ENCODE results near the gene SYPL2.

Gene SYPL2

GRCh38 chr1:109517337-109517736, 51.0 kb downstream of the SYPL2 start:
- no peak for DNase-seq (ENCODE audit: low read depth)

DNA sequence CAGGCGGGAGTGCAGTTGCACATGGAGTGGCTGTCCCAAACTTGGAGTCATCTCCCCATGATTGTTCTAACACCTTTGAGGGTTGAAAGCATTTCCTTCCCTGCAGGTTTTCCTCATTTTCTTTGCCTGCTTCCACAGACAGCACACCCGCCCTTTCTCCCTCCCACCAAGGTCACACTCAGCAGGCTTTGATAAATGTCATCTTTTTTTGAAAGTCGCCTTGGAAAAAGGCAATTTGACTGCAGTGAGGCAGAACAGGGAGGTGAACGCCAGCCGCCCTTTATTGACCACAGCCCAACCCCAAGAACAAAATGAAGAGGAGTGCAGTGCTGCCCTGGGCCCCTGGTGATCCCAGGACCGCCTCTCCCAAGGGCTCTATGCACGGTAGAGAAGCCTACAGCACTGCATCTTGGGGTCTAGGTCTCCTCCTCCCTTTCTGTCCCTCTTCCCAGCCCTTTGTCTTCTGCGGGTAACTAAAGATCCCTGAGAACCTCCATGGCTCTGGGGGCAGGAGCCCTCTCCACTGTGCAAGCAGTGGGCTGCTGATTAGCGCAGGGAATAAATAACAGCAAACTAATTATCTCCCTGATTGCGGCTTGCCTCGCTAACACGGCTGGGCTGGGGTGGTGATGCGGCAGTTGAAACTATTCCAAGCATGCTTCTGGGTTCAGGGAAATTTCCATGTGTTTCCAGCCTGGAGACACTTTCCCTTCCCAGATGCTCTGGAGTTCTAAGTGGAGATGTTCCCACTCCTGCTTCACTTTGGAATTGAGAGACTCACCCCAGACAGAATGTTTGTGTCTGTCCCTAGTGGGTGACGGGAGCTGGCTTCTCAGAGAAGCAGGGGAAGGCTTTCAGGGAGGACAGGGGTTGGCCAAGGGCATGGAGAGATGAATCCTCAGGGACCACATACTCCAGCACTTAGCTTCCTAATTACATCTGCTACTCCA, 54.9 kb downstream of the SYPL2 start:
- DNase-seq (ENCODE audit: low read depth): no peak

DNA sequence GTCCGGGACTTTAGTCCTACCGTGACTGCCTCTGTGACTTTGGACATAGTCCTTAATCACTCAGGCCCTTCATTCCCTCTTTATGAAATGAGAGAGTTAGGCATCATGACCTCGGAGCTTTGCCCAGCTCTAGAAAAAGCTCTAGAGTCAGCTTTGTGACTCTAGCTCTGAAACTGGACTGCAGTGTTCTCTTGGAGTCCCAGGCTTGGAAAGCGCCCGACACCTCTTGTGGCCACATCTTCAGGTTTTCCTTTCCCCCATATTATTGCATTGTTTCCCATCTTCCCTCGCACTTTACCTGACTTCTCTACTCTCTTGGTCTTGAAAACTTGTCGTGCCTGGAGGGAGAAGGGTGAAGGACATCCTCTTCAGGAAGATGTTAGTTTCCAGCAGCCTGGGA, 55.7 kb downstream of the SYPL2 start:
- no peak for DNase-seq (ENCODE audit: low read depth)

DNA sequence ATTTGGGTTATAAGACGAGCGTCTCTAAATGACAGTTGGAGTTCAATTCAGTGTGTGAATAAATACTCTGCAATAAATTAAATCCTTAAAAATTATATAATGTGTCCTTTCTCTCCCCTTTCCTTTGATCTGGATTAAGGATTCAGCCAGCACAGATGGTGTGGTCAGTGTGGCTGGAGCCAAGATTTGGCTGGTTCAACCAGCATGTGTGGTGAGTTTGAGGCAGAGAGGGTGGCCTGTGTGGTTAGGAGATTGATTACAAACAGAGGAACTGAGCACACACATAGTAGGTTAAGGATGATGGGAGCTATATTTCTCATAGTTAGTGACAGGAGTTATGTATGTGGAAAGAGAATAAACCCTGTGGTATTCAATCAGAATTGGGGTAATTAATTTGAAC, 57.4 kb downstream of the SYPL2 start:
- no peak for DNase-seq (ENCODE audit: low read depth)

- no peak for DNase-seq (ENCODE audit: low read depth)
Measured at GRCh38 chr1:109527098-109527811, 60.9 kb downstream of the SYPL2 start.

DNA sequence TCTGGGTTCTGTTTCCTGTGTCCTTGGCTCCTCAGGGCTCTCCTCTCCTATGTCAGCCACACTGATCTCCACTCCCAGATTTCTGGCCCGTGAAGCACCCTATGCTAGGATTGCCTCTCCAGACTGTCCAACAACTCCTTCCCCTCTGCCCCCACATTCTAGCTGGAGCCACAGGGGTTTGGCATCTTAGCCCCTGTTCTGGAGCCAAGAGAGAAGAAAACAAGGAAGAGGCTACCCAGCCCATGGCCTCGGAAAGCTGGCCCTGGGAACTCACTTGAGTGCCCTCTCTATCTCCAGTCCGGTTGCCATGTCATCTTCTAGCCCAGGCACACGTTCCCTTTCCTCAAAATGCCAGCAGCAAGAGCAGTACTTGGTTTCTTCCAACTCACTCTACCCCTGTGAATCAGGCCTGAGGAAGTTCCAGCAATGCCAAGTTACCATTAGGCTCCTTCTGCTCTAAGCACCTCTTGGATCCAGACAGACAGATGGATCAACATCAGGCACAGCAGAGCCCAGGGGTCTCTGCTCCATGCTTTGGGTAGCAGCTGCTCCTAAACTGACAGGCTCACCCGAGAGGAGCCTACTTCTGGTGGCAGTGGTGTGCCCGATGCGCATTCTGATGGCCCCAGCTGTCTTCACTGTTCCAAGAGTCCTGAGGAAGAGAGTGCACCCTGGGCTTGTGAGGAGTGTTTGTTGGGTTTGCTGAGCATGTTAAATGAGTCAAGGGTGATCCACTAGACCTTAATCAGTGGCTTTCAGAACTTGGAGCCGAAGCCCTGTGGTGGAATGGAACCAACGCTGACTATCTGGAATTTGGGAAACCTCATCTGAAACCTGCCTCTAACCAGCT, 61.7 kb downstream of the SYPL2 start:
- no peak for DNase-seq (ENCODE audit: low read depth)

DNA sequence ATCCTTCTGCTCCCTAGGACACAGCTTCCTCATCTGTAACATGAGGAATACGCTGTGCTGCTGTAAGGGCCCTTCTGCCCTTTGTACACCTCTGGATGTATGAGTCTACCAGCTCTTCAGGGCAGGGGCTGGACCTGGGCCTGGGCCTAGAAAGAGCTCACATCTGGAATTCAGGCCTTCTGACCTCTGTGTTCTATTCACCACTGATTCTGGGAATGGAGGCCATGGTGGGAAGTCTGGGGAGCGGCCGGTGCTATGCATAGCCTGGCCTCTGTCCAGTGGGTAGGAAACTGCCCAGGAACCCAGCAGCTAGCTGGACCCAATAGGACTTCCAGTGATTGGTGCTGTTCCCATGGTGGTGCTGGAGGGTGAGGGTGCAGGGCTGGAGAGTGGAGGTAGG, 62.4 kb downstream of the SYPL2 start:
- no peak for DNase-seq (ENCODE audit: low read depth)

GRCh38 chr1:109529881-109530456, 63.6 kb downstream of the SYPL2 start:
- no peak for DNase-seq (ENCODE audit: low read depth)

GRCh38 chr1:109530457-109531087, 64.2 kb downstream of the SYPL2 start:
- no peak for DNase-seq (ENCODE audit: low read depth)

DNA sequence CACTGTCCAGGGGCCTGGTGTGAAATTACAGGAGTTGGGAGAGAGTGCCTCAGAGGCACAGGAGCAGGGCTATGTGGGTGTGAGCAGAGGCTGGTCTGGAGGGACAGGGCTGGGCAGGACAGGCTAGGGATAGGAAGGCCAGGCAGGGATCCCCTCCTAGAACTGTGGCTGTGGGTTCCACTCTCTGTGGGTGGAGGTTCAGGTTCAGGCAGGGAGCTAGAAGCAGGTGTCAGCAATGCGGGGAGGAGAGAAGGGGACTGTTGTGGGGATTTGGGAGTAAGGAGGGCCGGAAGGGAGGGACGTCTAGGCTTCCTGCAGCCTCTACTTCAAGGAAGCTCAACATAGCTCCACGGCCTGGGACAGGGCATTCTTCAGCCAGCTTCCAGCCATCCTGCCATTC, 65.0 kb downstream of the SYPL2 start:
- DNase-seq (ENCODE audit: low read depth): no peak
